Vagina (tissue), 2 donors: ENCODE data around the gene NUTM1.

Experiments used
- CTCF ChIP-seq, 3 experiments: fragments of 450-650 bp in 2 of 3; fragments of 200-600 bp in 1 of 3; sonication (generic) in 1 of 3; IDR thresholded peaks; one replicate each; pipeline ENCODE4 v1.5.1; 2017 to 2019; ENCODE audit warnings: antibody characterized with exemption in 3 of 3, mild to moderate bottlenecking in 2 of 3, moderate library complexity in 2 of 3
- POLR2A ChIP-seq, 2 donors: fragments of 450-650 bp; IDR thresholded peaks; one replicate each; pipeline ENCODE4 v1.6.1; 2017; ENCODE audit warnings: antibody characterized with exemption in 2 of 2, mild to moderate bottlenecking in 2 of 2, moderate library complexity in 2 of 2
- POLR2AphosphoS5 ChIP-seq, 2 donors: sonication (generic); formaldehyde crosslinking; IDR thresholded peaks; one replicate each; pipeline ENCODE4 v1.9.0; 2017; ENCODE audit warnings: antibody characterized with exemption in 2 of 2, mild to moderate bottlenecking in 2 of 2, low read depth in 1 of 2; ENCODE audit not compliant: insufficient read depth in 1 of 2

GRCh38 chr15:34357653-34358052 lies 14.5 kb downstream of the NUTM1 start:
- TF ChIP-seq CTCF (IDR thresholded peaks at IDR 0.05) (no peak), POLR2AphosphoS5 (IDR thresholded peaks at IDR 0.05; ENCODE audit: insufficient read depth in 1 of 2, low read depth in 1 of 2) (no peak), POLR2A (IDR thresholded peaks at IDR 0.05) (no peak)
